ENCODE data around the gene NINJ1. TPM values are rescaled to one million over a fixed set of nuclear protein-coding genes. Genes with fewer than 3 reads are reported as not detected.

Gene NINJ1
- total RNA-seq, 4 donors from 2014 or later = 12.6 to 61.3 (median 31.4) TPM

GRCh38 chr9:93129286-93129685, 4.8 kb downstream of the NINJ1 start:
- Histone ChIP-seq H3K4me1 (peaks cover 67 to 92% (median 78%) of the 10 kb centered on the region in 3 donors), H3K9me3 (no peaks in the 10 kb centered on the region), H3K4me3 (no peak overlapping the region), H3K36me3 (peaks cover 0 to 21% (median 5%) of the 10 kb centered on the region in 3 donors), H3K27ac (peak overlapping the region in 3 of 4 donors; percentile 89 to 97 (median 96)), H3K27me3 (no peaks in the 10 kb centered on the region)
- DNase-seq = no peak
- 43 to 73% methylated on average over 2 to 7 of the region's 8 CpGs for WGBS, 2 donors
- TF ChIP-seq CTCF (IDR thresholded peaks at IDR 0.05) = no peak
- no peak for TF ChIP-seq POLR2A (IDR thresholded peaks at IDR 0.05)
- intact Hi-C loops (cut with DNase I) = no loop called here

GRCh38 chr9:93128715-93129224, 5.3 kb downstream of the NINJ1 start:
- Histone ChIP-seq H3K27me3 (no peaks in the 10 kb centered on the region), H3K4me3 (no peak overlapping the region), H3K9me3 (no peaks in the 10 kb centered on the region), H3K27ac (peak overlapping the region in 3 of 4 donors; percentile 89 to 97 (median 96)), H3K4me1 (peaks cover 67 to 90% (median 78%) of the 10 kb centered on the region in 3 donors), H3K36me3 (peaks cover 5 to 26% (median 6%) of the 10 kb centered on the region in 3 donors)
- no peak for TF ChIP-seq POLR2A (IDR thresholded peaks at IDR 0.05)
- TF ChIP-seq CTCF (IDR thresholded peaks at IDR 0.05) = no peak
- 70% methylated on average over 4 to 5 of the region's 10 CpGs for WGBS, 2 donors
- no peak for DNase-seq
- intact Hi-C loops (cut with DNase I) = no loop called here

GRCh38 chr9:93128011-93128714, 5.9 kb downstream of the NINJ1 start:
- Histone ChIP-seq H3K27ac (peak overlapping the region; percentile 47 to 97 (median 86)), H3K36me3 (peaks cover 6 to 32% (median 7%) of the 10 kb centered on the region in 3 donors), H3K27me3 (no peaks in the 10 kb centered on the region), H3K4me1 (peaks cover 67 to 84% (median 76%) of the 10 kb centered on the region in 3 donors), H3K4me3 (no peak overlapping the region), H3K9me3 (no peaks in the 10 kb centered on the region)
- no peak for TF ChIP-seq CTCF (IDR thresholded peaks at IDR 0.05)
- no peak for TF ChIP-seq POLR2A (IDR thresholded peaks at IDR 0.05)
- WGBS, 2 donors = 50 to 81% methylated on average over 3 to 11 of the region's 14 CpGs
- intact Hi-C loops (cut with DNase I) = no loop called here
- DNase-seq = no peak

- Histone ChIP-seq H3K27me3 (no peaks in the 10 kb centered on the region), H3K36me3 (peaks cover 6 to 32% (median 7%) of the 10 kb centered on the region in 3 donors), H3K27ac (peak overlapping the region; percentile 47 to 97 (median 86)), H3K4me1 (peaks cover 60 to 77% (median 69%) of the 10 kb centered on the region in 3 donors), H3K9me3 (no peaks in the 10 kb centered on the region), H3K4me3 (peak overlapping the region in 1 of 4 donors; percentile 29)
- 45 to 52% methylated on average over 2 to 5 of the region's 8 CpGs for WGBS, 2 donors
- no peak for DNase-seq
- intact Hi-C loops (cut with DNase I) = no loop called here
- TF ChIP-seq CTCF (IDR thresholded peaks at IDR 0.05) = no peak
- no peak for TF ChIP-seq POLR2A (IDR thresholded peaks at IDR 0.05)
Measured at GRCh38 chr9:93127395-93127911, 6.6 kb downstream of the NINJ1 start.

GRCh38 chr9:93126825-93127368, 7.2 kb downstream of the NINJ1 start:
- intact Hi-C loops (cut with DNase I) = no loop called here
- Histone ChIP-seq H3K27me3 (no peaks in the 10 kb centered on the region), H3K27ac (peak overlapping the region; percentile 47 to 97 (median 86)), H3K9me3 (no peaks in the 10 kb centered on the region), H3K4me3 (peak overlapping the region in 1 of 4 donors; percentile 29), H3K4me1 (peaks cover 55 to 71% (median 63%) of the 10 kb centered on the region in 3 donors), H3K36me3 (peaks cover 6 to 34% (median 7%) of the 10 kb centered on the region in 3 donors)
- no peak for TF ChIP-seq CTCF (IDR thresholded peaks at IDR 0.05)
- no peak for TF ChIP-seq POLR2A (IDR thresholded peaks at IDR 0.05)
- 14 to 17% methylated on average over 7 of the region's 18 CpGs for WGBS, 2 donors
- DNase-seq = no peak
